ENCODE data around the gene MAPRE2. TPM values are rescaled to one million over a fixed set of nuclear protein-coding genes. Genes with fewer than 3 reads are reported as not detected.
A peak's percentile ranks its signal among the peaks of the same experiment; 100 is the strongest.

The MAPRE2 gene
- total RNA-seq, 1 donor from 2014 or later, result 53.8 TPM

DNA sequence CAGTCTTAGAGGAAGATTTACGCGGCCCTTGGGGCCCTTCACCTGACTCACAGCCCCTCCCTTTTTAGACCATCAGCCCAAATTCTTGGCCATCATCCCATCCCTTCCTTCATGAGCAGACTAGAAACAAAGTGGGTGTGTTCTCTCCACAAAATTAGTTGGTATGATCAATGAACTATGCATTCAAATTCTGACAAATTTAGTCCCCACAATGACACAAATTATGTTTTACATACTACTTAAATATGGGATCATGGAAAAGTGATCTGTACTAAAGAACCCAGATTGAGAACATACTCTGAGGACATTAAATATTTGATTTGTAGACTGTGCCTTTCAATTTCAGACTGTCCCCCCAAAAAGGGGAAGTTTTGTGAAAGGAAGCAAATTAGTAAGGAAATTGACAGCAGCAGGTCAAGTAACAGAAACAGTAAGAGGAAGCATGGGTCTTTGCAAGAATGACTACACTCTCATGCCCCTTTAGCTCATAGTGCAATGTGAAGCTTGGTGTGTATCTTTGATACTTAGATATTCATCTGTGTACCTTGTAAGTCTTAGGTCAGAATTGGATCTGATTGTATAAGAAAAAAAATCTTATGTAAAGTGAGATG, 2.2 kb upstream of the MAPRE2 start:
- ATAC-seq (ENCODE audit: low read depth), result peak; percentile 48
- POLR2A ChIA-PET, result interaction anchor here (0.6 to 5.7 kb wide), 8 partner anchors 9 to 933 kb away, joined by 3 to 110 read pairs (median 12); partner anchors contain the start of gene ZNF397
- peaks cover 11% of the 10 kb centered on the region for H3K36me3 Mint-ChIP-seq (ENCODE audit: low read depth)
- no peak for DNase-seq
- peaks cover 70% of the 10 kb centered on the region for H3K4me1 Mint-ChIP-seq
- TF ChIP-seq, protein P1, sequence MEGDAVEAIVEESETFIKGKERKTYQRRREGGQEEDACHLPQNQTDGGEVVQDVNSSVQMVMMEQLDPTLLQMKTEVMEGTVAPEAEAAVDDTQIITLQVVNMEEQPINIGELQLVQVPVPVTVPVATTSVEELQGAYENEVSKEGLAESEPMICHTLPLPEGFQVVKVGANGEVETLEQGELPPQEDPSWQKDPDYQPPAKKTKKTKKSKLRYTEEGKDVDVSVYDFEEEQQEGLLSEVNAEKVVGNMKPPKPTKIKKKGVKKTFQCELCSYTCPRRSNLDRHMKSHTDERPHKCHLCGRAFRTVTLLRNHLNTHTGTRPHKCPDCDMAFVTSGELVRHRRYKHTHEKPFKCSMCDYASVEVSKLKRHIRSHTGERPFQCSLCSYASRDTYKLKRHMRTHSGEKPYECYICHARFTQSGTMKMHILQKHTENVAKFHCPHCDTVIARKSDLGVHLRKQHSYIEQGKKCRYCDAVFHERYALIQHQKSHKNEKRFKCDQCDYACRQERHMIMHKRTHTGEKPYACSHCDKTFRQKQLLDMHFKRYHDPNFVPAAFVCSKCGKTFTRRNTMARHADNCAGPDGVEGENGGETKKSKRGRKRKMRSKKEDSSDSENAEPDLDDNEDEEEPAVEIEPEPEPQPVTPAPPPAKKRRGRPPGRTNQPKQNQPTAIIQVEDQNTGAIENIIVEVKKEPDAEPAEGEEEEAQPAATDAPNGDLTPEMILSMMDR (IDR thresholded peaks at IDR 0.05), result no peak
- peak overlapping the region; percentile 98 for H3K27ac Mint-ChIP-seq
- CTCF ChIA-PET, result interaction anchor here (0.9 to 4.9 kb wide), 6 partner anchors 10 to 104 kb away, joined by 3 to 34 read pairs (median 6); no protein-coding TSS in a partner anchor
- H3K4me3 Mint-ChIP-seq, result peak overlapping the region; percentile 72
- intact Hi-C loops (cut with micrococcal nuclease), result loop anchor here (5.0 kb wide), 1 partner anchor 253 kb away; the partner anchor contains the start of gene ZSCAN30
- no peaks in the 10 kb centered on the region for H3K9me3 Mint-ChIP-seq
- H3K27me3 Mint-ChIP-seq, result no peaks in the 10 kb centered on the region

GRCh38 chr18:35040638-35040987, 600 bp upstream of the MAPRE2 start:
- intact Hi-C loops (cut with micrococcal nuclease), result loop anchor here (2.0 to 10.0 kb wide), 9 partner anchors 14 to 1088 kb away; partner anchors contain the start of genes ELP2, GALNT1, RMP24 and RPRD1A
- CTCF ChIA-PET, result interaction anchor here (0.7 to 4.9 kb wide), 10 partner anchors 9 to 305 kb away, joined by 3 to 34 read pairs (median 5); no protein-coding TSS in a partner anchor
- POLR2A ChIA-PET, result interaction anchor here (0.7 to 5.7 kb wide), 21 partner anchors 9 to 932 kb away, joined by 3 to 110 read pairs (median 4); partner anchors contain the start of genes INO80C, RMP24, ZNF24 and ZNF397
- Mint-ChIP-seq H3K4me1 (peaks cover 84% of the 10 kb centered on the region), H3K27ac (peak overlapping the region; percentile 98), H3K36me3 (ENCODE audit: low read depth) (peaks cover 11% of the 10 kb centered on the region), H3K4me3 (peak overlapping the region; percentile 98), H3K9me3 (no peaks in the 10 kb centered on the region), H3K27me3 (no peaks in the 10 kb centered on the region)
- no peak for DNase-seq
- no peak for ATAC-seq (ENCODE audit: low read depth)
- TF ChIP-seq, protein P1 (IDR thresholded peaks at IDR 0.05), result no peak

DNA sequence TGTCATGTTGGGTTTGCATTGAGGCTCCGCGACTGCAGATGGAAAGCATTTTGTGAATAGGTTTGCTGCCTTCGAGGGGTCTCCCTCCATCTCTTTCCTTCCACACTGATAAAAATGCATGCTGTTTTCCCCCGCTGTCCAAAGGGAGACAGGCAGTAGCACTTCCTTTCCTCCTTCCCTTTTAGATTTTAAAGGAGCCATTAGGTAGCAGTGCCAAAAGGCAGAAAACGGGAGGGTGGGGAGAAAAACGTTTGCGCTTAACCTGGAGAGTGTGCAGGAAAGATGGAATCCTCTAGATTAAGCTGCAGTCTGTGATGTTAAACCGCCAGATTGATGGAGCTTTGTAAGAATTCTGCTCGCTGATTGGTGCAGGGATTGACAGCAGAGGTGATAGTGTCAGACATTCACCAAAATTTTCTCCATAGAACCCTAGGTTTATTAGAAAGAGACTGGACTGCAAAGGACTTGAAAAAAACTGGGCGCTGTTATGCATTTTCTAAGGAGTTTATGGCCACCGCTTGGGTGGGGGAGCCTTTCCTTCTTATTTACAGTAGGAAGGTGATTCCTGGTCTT, 688 bp downstream of the MAPRE2 start:
- Mint-ChIP-seq H3K4me3 (peak overlapping the region; percentile 98), H3K9me3 (no peaks in the 10 kb centered on the region), H3K27me3 (no peaks in the 10 kb centered on the region), H3K36me3 (ENCODE audit: low read depth) (peaks cover 11% of the 10 kb centered on the region), H3K4me1 (peaks cover 92% of the 10 kb centered on the region), H3K27ac (peak overlapping the region; percentile 98)
- intact Hi-C loops (cut with micrococcal nuclease), result loop anchor here (1.0 to 10.0 kb wide), 18 partner anchors 7 to 1087 kb away; partner anchors contain the start of genes ELP2, GALNT1, INO80C and RMP24
- no peak for DNase-seq
- CTCF ChIA-PET, result interaction anchor here (1.4 to 4.9 kb wide), 5 partner anchors 13 to 101 kb away, joined by 3 to 34 read pairs (median 5); no protein-coding TSS in a partner anchor
- TF ChIP-seq, protein P1 (IDR thresholded peaks at IDR 0.05), result no peak
- no peak for ATAC-seq (ENCODE audit: low read depth)
- POLR2A ChIA-PET, result interaction anchor here (0.8 to 5.7 kb wide), 14 partner anchors 8 to 930 kb away, joined by 3 to 110 read pairs (median 4); partner anchors contain the start of genes RMP24 and ZNF24

GRCh38 chr18:35042389-35043071, 1.3 kb downstream of the MAPRE2 start:
- no peak for DNase-seq
- no peak for ATAC-seq (ENCODE audit: low read depth)
- H3K4me3 Mint-ChIP-seq, result peak overlapping the region; percentile 98
- H3K36me3 Mint-ChIP-seq (ENCODE audit: low read depth), result peaks cover 11% of the 10 kb centered on the region
- H3K9me3 Mint-ChIP-seq, result no peaks in the 10 kb centered on the region
- H3K27me3 Mint-ChIP-seq, result no peaks in the 10 kb centered on the region
- H3K27ac Mint-ChIP-seq, result peak overlapping the region; percentile 98
- TF ChIP-seq, protein P1 (IDR thresholded peaks at IDR 0.05), result no peak
- intact Hi-C loops (cut with micrococcal nuclease), result loop anchor here (5.0 to 10.0 kb wide), 4 partner anchors 470 to 1025 kb away; partner anchors contain the start of genes GALNT1 and RPRD1A
- ChIA-PET POLR2A (interaction anchor here (0.9 to 5.7 kb wide), 9 partner anchors 8 to 302 kb away, joined by 3 to 110 read pairs (median 6); partner anchors contain the start of gene ZNF24), CTCF (interaction anchor here (1.4 to 4.9 kb wide), 4 partner anchors 13 to 101 kb away, joined by 3 to 34 read pairs (median 15); no protein-coding TSS in a partner anchor)
- peaks cover 95% of the 10 kb centered on the region for H3K4me1 Mint-ChIP-seq
